A673 (cell line): ENCODE measurements around the gene NPR3. TPM values are rescaled to one million over a fixed set of nuclear protein-coding genes. Genes with fewer than 3 reads are reported as not detected.

ENCODE experiments used
- BruUV-seq: library from RNA; stranded (reverse); fragments of 400-500 nt; replicated peaks from 2 replicates; lab custom pipeline; 2021; lab: Mats Ljungman, UMichigan
- CTCF ChIA-PET: fragments of 300-600 bp; sonication (Branson Sonifier 250); formaldehyde crosslinking; loops from one replicate; lab custom pipeline; 2022; ENCODE audit warnings: antibody characterized with exemption; lab: Charles Lee
- POLR2A ChIA-PET: fragments of 300-600 bp; sonication (Branson Sonifier 250); formaldehyde crosslinking; loops from one replicate; lab custom pipeline; 2022; ENCODE audit warnings: antibody characterized with exemption; ENCODE audit not compliant: low non-redundant PET; lab: Charles Lee
- DNase-seq: peaks from one replicate; pipeline ENCODE4 v3.0.0-alpha.2; 2015; ENCODE audit warnings: low spot score
- H3K27ac ChIP-seq: fragments of 200-600 bp; sonication (generic); 2 replicates; pipeline ENCODE4 v1.5.1; 2016; ENCODE audit warnings: mixed run types, low read depth, mild to moderate bottlenecking, mixed read lengths, antibody characterized with exemption, low read length; ENCODE audit not compliant: poor library complexity, severe bottlenecking
- H3K27me3 ChIP-seq: fragments of 200-600 bp; sonication (generic); replicated peaks from 2 replicates; pipeline ENCODE4 v1.6.1; 2017; ENCODE audit warnings: mixed run types, low read depth, mild to moderate bottlenecking, mixed read lengths, antibody characterized with exemption, low read length; ENCODE audit not compliant: insufficient read depth, poor library complexity
- H3K36me3 ChIP-seq: fragments of 200-600 bp; sonication (generic); 2 replicates; pipeline ENCODE4 v1.6.1; 2016; ENCODE audit warnings: mixed run types, mild to moderate bottlenecking, mixed read lengths, antibody characterized with exemption, low read length; ENCODE audit not compliant: insufficient read depth, poor library complexity, severe bottlenecking
- H3K4me1 ChIP-seq: fragments of 200-600 bp; sonication (generic); 2 replicates; pipeline ENCODE4 v1.6.1; 2017; ENCODE audit warnings: mixed run types, mild to moderate bottlenecking, mixed read lengths, antibody characterized with exemption, low read length; ENCODE audit not compliant: insufficient read depth, poor library complexity, severe bottlenecking
- H3K4me3 ChIP-seq: fragments of 200-600 bp; sonication (generic); 2 replicates; pipeline ENCODE4 v1.5.1; 2016; ENCODE audit warnings: low read depth, mixed run types, mild to moderate bottlenecking, mixed read lengths, low read length; ENCODE audit not compliant: poor library complexity, severe bottlenecking
- H3K9me3 ChIP-seq: fragments of 200-600 bp; sonication (generic); 2 replicates; pipeline ENCODE4 v1.6.1; 2016; ENCODE audit warnings: mixed run types, low read depth, mild to moderate bottlenecking, mixed read lengths, antibody characterized with exemption, low read length; ENCODE audit not compliant: poor library complexity, severe bottlenecking
- CTCF ChIP-seq: fragments of 300-800, 200-600 bp; sonication (generic); conservative IDR thresholded peaks from 2 replicates; pipeline ENCODE4 v1.5.1; 2017; ENCODE audit warnings: low read depth, mild to moderate bottlenecking, antibody characterized with exemption, low read length, moderate library complexity, mixed read lengths
- EZH2 ChIP-seq: fragments of 200-600 bp; sonication (generic); IDR thresholded peaks from 2 replicates; pipeline ENCODE4 v1.6.1; 2017; ENCODE audit warnings: borderline replicate concordance, low read depth, mild to moderate bottlenecking, mixed read lengths, antibody characterized with exemption, low read length; ENCODE audit not compliant: poor library complexity, severe bottlenecking
- intact Hi-C: fragments of 100-400 bp; cut with micrococcal nuclease; formaldehyde crosslinking; loops from one replicate; pipeline ENCODE4 v1.10.0; 2022; ENCODE audit not compliant: unreplicated experiment
- total RNA-seq: library from RNA; stranded (reverse); gene quantifications from 2 replicates; pipeline ENCODE4 v1.2.3, GENCODE V29; 2021

The NPR3 gene
- total RNA-seq, 1 experiment from 2014 or later: 5.3 TPM

DNA sequence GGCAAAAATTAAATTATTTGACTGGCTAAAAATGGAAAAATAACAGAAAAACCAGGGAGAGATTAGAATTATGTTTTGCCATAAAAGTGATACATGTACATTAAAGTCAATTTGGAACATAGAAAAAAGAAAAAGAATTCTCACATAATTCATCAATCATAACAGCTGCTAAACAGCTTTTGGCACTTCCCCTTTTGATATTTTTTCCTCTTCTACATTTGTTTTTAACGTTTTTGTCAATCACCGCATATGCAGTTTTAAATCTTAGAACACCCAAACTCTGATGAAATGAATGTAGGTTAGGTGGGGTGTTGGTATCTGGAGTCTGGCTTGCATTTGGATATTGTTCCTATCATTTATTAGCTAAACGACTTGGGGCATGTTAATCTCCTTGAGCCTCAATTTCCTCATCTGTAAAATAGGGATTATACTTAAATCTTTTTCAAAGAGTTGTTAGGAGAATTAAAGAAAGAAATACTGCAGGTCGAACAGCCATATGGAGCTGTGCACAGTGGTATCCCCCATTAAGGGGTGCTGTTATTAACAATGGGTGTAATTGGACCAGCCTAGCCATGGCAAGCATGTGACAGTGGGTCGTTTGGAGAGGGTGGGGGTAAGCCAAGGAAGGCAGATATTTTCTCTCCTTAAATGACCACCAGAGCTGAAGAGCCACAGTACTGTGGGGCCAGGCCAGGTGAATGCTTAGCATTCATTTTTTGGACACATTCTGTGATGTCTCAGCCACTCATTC lies 22.6 kb downstream of the NPR3 start:
- intact Hi-C loops: no loop called here
- no peaks in the 10 kb centered on the region for H3K36me3 ChIP-seq
- no peaks in the 10 kb centered on the region for H3K4me1 ChIP-seq
- TF ChIP-seq EZH2 (no peak), CTCF (no peak)
- BruUV-seq: no TSS peak
- POLR2A ChIA-PET: no interaction called here
- H3K27me3 ChIP-seq: no peaks in the 10 kb centered on the region
- no peak overlapping the region for H3K4me3 ChIP-seq
- no peak for DNase-seq
- CTCF ChIA-PET: no interaction called here
- no peak overlapping the region for H3K27ac ChIP-seq
- no peaks in the 10 kb centered on the region for H3K9me3 ChIP-seq

DNA sequence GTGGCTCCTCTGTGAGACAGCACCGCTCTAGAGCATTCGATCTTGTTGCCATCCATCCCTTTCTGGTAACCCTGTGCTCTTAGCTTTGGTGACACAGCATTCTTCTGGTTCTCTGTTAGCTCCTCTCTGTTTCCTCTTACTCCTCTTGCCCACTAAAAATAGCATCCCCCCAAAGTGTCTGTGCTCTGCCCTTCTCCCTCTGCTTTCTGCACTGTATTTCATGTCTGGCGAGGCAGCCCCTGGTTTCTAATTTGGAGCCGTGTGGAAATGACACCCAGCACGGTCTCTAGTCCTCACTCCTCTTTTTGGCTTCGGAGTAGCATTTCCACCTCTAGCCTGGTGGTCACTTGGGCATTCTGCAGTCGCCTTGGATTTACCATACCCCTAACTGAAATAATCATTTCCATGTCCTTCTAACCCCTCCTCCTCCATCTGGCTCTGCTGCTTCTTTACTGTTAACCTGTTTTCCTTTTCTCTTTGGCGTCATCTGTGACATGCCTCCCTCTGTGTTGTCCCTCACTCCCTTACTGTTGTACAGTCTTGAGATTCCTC lies 23.8 kb downstream of the NPR3 start:
- no TSS peak for BruUV-seq
- Histone ChIP-seq H3K36me3 (no peaks in the 10 kb centered on the region), H3K4me3 (no peak overlapping the region), H3K27me3 (no peaks in the 10 kb centered on the region), H3K9me3 (no peaks in the 10 kb centered on the region), H3K27ac (no peak overlapping the region), H3K4me1 (no peaks in the 10 kb centered on the region)
- no peak for DNase-seq
- intact Hi-C loops: no loop called here
- TF ChIP-seq CTCF: no peak
- no peak for TF ChIP-seq EZH2
- ChIA-PET CTCF (no interaction called here), POLR2A (no interaction called here)

GRCh38 chr5:32735512-32735911 lies 24.4 kb downstream of the NPR3 start:
- ChIA-PET POLR2A (no interaction called here), CTCF (no interaction called here)
- H3K9me3 ChIP-seq: no peaks in the 10 kb centered on the region
- H3K27ac ChIP-seq: no peak overlapping the region
- H3K4me3 ChIP-seq: no peak overlapping the region
- no peaks in the 10 kb centered on the region for H3K27me3 ChIP-seq
- no TSS peak for BruUV-seq
- no peaks in the 10 kb centered on the region for H3K4me1 ChIP-seq
- intact Hi-C loops: no loop called here
- DNase-seq: no peak
- TF ChIP-seq EZH2 (no peak), CTCF (no peak)
- no peaks in the 10 kb centered on the region for H3K36me3 ChIP-seq
